Measurements from ENCODE around the gene ATXN1.
A peak's percentile ranks its signal among the peaks of the same experiment; 100 is the strongest.
"Not testable (repeated sequence)": the region's sequence is repeated elsewhere in the genome, so short reads cannot be mapped to it uniquely, and the experiment has no call there.

The ATXN1 gene

DNA sequence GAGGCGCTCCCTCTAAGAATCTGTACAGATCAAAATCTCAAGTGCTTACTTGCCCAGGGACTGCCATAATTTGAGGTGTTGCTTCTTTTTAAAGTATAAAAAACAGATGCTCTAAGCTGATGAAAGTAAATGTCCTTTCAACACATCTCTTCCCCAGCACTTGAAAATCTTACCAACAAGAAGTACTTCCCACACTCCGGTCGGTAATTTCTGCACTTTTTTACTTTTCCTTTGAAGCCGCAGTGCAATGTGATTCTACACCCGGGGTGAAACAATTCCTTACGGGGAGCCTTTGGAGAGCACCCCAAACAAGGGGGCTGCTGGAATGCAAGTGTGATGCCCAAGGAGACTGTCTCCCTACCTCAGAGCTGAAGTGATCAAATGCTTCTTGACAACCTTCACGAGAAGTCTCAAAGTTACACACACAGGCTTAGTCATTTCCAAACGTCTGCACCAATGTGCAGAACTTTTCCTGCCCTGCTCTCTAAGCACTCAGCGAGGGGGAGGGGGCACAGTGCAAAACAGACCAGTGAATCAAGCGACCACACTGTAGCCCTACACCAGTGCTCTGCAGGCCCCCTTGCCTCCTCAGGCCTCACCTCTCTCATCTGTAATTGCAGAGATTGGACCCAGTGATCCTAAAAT lies 56.7 kb downstream of the ATXN1 start:
- DNase-seq (ENCODE audit: extremely low read depth, insufficient read length), result peak; percentile 31
- Histone ChIP-seq H3K27me3 (replicated peaks; ENCODE audit: control insufficient read depth, insufficient read depth, low read length) (no peaks in the 10 kb centered on the region), H3K36me3 (ENCODE audit: control insufficient read depth, insufficient read depth, low read length) (no peaks in the 10 kb centered on the region), H3K4me3 (replicated peaks; ENCODE audit: low read depth, low read length) (no peak overlapping the region)
- TF ChIP-seq, protein P1, sequence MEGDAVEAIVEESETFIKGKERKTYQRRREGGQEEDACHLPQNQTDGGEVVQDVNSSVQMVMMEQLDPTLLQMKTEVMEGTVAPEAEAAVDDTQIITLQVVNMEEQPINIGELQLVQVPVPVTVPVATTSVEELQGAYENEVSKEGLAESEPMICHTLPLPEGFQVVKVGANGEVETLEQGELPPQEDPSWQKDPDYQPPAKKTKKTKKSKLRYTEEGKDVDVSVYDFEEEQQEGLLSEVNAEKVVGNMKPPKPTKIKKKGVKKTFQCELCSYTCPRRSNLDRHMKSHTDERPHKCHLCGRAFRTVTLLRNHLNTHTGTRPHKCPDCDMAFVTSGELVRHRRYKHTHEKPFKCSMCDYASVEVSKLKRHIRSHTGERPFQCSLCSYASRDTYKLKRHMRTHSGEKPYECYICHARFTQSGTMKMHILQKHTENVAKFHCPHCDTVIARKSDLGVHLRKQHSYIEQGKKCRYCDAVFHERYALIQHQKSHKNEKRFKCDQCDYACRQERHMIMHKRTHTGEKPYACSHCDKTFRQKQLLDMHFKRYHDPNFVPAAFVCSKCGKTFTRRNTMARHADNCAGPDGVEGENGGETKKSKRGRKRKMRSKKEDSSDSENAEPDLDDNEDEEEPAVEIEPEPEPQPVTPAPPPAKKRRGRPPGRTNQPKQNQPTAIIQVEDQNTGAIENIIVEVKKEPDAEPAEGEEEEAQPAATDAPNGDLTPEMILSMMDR (IDR thresholded peaks at IDR 0.05; ENCODE audit: insufficient read depth, low read length, poor library complexity, severe bottlenecking), result no peak

DNA sequence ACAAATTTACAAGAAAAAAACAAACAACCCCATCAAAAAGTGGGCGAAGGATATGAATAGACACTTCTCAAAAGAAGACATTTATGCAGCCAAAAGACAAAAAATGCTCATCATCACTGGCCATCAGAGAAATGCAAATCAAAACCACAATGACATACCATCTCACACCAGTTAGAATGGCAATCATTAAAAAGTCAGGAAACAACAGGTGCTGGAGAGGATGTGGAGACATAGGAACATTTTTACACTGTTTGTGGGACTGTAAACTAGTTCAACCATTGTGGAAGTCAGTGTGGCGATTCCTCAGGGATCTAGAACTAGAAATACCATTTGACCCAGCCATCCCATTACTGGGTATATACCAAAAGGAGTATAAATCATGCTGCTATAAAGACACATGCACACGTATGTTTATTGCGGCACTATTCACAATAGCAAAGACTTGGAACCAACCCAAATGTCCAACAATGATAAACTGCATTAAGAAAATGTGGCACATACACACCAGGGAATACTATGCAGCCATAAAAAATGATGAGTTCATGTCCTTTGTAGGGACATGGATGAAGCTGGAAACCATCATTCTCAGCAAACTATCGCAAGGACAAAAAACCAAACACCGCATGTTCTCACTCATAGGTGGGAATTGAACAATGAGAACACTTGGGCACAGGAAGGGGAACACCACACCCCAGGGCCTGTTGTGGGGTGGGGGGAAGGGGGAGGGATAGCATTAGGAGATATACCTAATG lies 58.5 kb downstream of the ATXN1 start:
- H3K4me3 ChIP-seq (replicated peaks; ENCODE audit: low read depth, low read length); H3K36me3 ChIP-seq (ENCODE audit: control insufficient read depth, insufficient read depth, low read length); H3K27me3 ChIP-seq (replicated peaks; ENCODE audit: control insufficient read depth, insufficient read depth, low read length); DNase-seq (ENCODE audit: extremely low read depth, insufficient read length): not testable (repeated sequence)

DNA sequence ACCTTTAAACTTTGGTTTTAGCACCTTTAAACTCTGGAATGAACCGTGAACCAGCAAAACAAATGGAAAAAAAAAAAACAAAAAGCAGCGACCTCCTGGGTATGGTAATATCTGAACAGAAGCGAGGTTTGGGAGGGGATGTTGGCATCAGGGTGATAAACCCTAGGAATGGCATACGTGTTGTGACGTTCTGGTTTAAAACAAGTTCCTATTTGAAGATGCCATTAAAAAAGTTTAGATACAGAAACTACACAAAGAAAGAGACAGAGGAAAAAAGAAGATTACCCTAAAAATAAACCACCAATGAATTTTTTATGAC lies 60.4 kb downstream of the ATXN1 start:
- Histone ChIP-seq H3K4me3 (replicated peaks; ENCODE audit: low read depth, low read length) (no peak overlapping the region), H3K36me3 (ENCODE audit: control insufficient read depth, insufficient read depth, low read length) (no peaks in the 10 kb centered on the region), H3K27me3 (replicated peaks; ENCODE audit: control insufficient read depth, insufficient read depth, low read length) (no peaks in the 10 kb centered on the region)
- TF ChIP-seq, protein P1 (IDR thresholded peaks at IDR 0.05; ENCODE audit: insufficient read depth, low read length, poor library complexity, severe bottlenecking), result no peak
- no peak for DNase-seq (ENCODE audit: extremely low read depth, insufficient read length)

DNA sequence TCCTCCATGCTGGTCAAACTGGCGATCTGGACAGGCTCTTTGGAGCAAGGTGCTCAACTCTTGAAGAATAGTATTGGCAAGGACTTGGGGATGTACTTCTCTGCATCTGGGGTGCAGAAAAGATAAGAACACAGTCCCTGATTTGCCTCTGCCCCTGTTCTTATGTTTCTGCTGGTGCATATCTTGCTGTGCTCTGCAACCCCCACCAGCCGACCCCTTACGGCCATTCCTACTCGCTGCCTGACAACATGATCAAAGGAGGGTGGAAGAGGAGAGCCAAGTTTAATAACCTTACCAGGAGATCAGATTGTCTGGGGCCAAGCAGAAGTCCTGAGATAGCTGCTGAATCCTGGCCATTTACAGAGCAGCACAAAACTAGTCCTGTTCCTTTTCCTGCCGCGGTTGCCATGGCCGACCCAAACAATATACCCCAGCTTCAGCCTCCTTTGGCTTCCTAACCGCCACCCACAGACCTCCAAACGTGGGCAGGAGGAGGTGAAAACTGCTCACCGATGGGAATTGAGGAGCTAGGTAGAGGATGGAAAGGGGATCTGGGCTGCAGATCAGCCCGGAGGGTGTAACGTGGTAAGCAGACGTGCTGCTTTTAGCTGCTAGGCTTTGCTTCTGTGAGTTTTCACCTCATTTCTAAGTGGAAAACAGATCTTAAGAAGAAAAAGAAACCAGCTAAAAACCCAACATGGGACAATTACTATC lies 60.9 kb downstream of the ATXN1 start:
- TF ChIP-seq, protein P1 (IDR thresholded peaks at IDR 0.05; ENCODE audit: insufficient read depth, low read length, poor library complexity, severe bottlenecking), result no peak
- Histone ChIP-seq H3K27me3 (replicated peaks; ENCODE audit: control insufficient read depth, insufficient read depth, low read length) (no peaks in the 10 kb centered on the region), H3K4me3 (replicated peaks; ENCODE audit: low read depth, low read length) (no peak overlapping the region; the same call in 1 of the 2 replicates), H3K36me3 (ENCODE audit: control insufficient read depth, insufficient read depth, low read length) (no peaks in the 10 kb centered on the region)
- DNase-seq (ENCODE audit: extremely low read depth, insufficient read length), result peak; percentile 26

DNA sequence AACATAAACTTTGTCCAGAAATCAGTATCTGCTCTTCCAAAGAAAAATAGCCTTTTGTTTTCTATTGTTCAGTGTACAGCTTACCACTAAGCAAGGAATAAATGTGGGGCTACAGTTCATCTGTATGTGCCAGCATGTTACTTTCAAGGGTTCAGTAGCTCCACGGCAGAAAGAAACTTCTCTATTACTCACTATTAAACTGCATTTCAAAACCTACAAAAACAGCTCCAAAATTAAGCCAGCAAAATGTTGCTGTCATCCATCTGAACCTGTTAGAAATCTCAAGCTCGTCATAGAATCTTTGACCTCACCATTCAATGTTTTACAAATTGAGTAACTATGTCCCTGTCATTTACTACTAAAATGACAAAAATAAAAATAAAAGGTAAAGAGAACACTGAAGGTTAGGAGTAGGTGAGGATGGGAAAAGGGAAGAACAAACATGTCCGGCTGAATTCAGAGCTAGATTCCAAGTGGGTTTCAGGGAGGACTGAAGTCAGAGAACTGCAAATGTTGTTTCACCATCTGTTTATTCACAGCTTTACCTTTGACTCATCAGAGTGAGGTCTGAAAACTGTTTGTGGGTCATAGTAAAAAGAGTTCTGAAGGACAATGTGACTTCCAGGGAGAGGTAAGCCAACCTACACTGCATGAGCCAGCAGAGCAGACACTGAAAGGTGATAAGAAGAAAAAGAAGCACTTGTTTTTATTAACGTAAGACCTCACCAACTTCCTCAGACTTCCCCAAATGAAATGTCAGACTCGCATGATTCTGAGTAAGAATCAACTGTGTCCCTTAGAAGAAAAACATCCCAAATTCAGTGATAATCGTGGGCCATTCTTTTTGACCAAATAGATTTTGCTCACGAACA lies 62.0 kb downstream of the ATXN1 start:
- DNase-seq (ENCODE audit: extremely low read depth, insufficient read length), result no peak
- TF ChIP-seq, protein P1 (IDR thresholded peaks at IDR 0.05; ENCODE audit: insufficient read depth, low read length, poor library complexity, severe bottlenecking), result no peak
- H3K4me3 ChIP-seq (replicated peaks; ENCODE audit: low read depth, low read length), result no peak overlapping the region

More for the DNA sequence above, 62.0 kb downstream of the ATXN1 start:
- Histone ChIP-seq H3K27me3 (replicated peaks; ENCODE audit: control insufficient read depth, insufficient read depth, low read length) (no peaks in the 10 kb centered on the region), H3K36me3 (ENCODE audit: control insufficient read depth, insufficient read depth, low read length) (no peaks in the 10 kb centered on the region)
